ENCODE data around the gene RCAN1. TPM values are rescaled to one million over a fixed set of nuclear protein-coding genes. Genes with fewer than 3 reads are reported as not detected.

Gene RCAN1
- total and polyA plus RNA-seq, 4 donors: 26.7 to 67.9 (median 46.7) TPM

- TF ChIP-seq RAD21 (IDR thresholded peaks at IDR 0.05): no peak
- TF ChIP-seq HNF4A (conservative IDR thresholded peaks at IDR 0.05): no peak
- TF ChIP-seq, protein P1, sequence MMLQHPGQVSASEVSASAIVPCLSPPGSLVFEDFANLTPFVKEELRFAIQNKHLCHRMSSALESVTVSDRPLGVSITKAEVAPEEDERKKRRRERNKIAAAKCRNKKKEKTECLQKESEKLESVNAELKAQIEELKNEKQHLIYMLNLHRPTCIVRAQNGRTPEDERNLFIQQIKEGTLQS (IDR thresholded peaks at IDR 0.05): no peak
- TF ChIP-seq SP1 (IDR thresholded peaks at IDR 0.05): no peak
- no peak for TF ChIP-seq TAF1 (conservative IDR thresholded peaks at IDR 0.05)
- TF ChIP-seq FOXA2 (IDR thresholded peaks at IDR 0.05): no peak
- DNase-seq (ENCODE audit: low spot score): no peak
- Histone ChIP-seq H3K9me3 (ENCODE audit: control insufficient read depth in 4 of 4, low read length in 3 of 4) (no peaks in the 10 kb centered on the region), H3K4me3 (ENCODE audit: low read depth in 1 of 3, low read length in 3 of 3) (no peak overlapping the region), H3K4me1 (ENCODE audit: control insufficient read depth in 4 of 4, insufficient read depth in 4 of 4, low read length in 3 of 4) (no peaks in the 10 kb centered on the region), H3K9ac (ENCODE audit: low read depth in 1 of 2, low read length in 2 of 2) (no peak overlapping the region), H3K36me3 (ENCODE audit: control insufficient read depth in 4 of 4, insufficient read depth in 3 of 4, low read depth in 1 of 4, low read length in 3 of 4) (no peaks in the 10 kb centered on the region), H3K27ac (ENCODE audit: low read depth in 1 of 2, low read length in 2 of 2) (no peak overlapping the region), H3K27me3 (ENCODE audit: control insufficient read depth in 4 of 4, insufficient read depth in 4 of 4, low read length in 3 of 4) (peaks cover 0 to 4% (median 0%) of the 10 kb centered on the region in 4 donors)
- 88% methylated on average over 3 of the region's 3 CpGs for WGBS
These were observed 34.5 kb upstream of the RCAN1 start for GRCh38 chr21:34649400-34649799.

- TF ChIP-seq JUND (IDR thresholded peaks at IDR 0.05) (no peak), RAD21 (IDR thresholded peaks at IDR 0.05) (no peak), TAF1 (conservative IDR thresholded peaks at IDR 0.05) (no peak), CTCF (IDR thresholded peaks at IDR 0.05; ENCODE audit: low read depth, low read length, missing input control) (no peak), FOXA1 (IDR thresholded peaks at IDR 0.05) (no peak), HNF4A (conservative IDR thresholded peaks at IDR 0.05) (no peak), EGR1 (IDR thresholded peaks at IDR 0.05; ENCODE audit: low read depth in 2 of 2) (no peak), HNF4G (IDR thresholded peaks at IDR 0.05) (no peak), FOXA2 (IDR thresholded peaks at IDR 0.05) (no peak)
- TF ChIP-seq, protein P2, sequence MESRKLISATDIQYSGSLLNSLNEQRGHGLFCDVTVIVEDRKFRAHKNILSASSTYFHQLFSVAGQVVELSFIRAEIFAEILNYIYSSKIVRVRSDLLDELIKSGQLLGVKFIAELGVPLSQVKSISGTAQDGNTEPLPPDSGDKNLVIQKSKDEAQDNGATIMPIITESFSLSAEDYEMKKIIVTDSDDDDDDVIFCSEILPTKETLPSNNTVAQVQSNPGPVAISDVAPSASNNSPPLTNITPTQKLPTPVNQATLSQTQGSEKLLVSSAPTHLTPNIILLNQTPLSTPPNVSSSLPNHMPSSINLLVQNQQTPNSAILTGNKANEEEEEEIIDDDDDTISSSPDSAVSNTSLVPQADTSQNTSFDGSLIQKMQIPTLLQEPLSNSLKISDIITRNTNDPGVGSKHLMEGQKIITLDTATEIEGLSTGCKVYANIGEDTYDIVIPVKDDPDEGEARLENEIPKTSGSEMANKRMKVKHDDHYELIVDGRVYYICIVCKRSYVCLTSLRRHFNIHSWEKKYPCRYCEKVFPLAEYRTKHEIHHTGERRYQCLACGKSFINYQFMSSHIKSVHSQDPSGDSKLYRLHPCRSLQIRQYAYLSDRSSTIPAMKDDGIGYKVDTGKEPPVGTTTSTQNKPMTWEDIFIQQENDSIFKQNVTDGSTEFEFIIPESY (IDR thresholded peaks at IDR 0.05): no peak
- H3K4me3 ChIP-seq (ENCODE audit: low read depth in 1 of 3, low read length in 3 of 3): no peak overlapping the region
- no peak for DNase-seq (ENCODE audit: low spot score)
- H3K27me3 ChIP-seq (ENCODE audit: control insufficient read depth in 4 of 4, insufficient read depth in 4 of 4, low read length in 3 of 4): peaks cover 0 to 4% (median 0%) of the 10 kb centered on the region in 4 donors
- no peak overlapping the region for H3K9ac ChIP-seq (ENCODE audit: low read depth in 1 of 2, low read length in 2 of 2)
- H3K9me3 ChIP-seq (ENCODE audit: control insufficient read depth in 4 of 4, low read length in 3 of 4): no peaks in the 10 kb centered on the region
- no peaks in the 10 kb centered on the region for H3K4me1 ChIP-seq (ENCODE audit: control insufficient read depth in 4 of 4, insufficient read depth in 4 of 4, low read length in 3 of 4)
- no peaks in the 10 kb centered on the region for H3K36me3 ChIP-seq (ENCODE audit: control insufficient read depth in 4 of 4, insufficient read depth in 3 of 4, low read depth in 1 of 4, low read length in 3 of 4)
- 40% methylated on average over 6 of the region's 6 CpGs for WGBS
- no peak overlapping the region for H3K27ac ChIP-seq (ENCODE audit: low read depth in 1 of 2, low read length in 2 of 2)
These were observed 33.9 kb upstream of the RCAN1 start for GRCh38 chr21:34648739-34649297.

- TF ChIP-seq MAX (IDR thresholded peaks at IDR 0.05): no peak
- TF ChIP-seq HNF4G (IDR thresholded peaks at IDR 0.05): no peak
- TF ChIP-seq NR2F2 (IDR thresholded peaks at IDR 0.05): no peak
- TF ChIP-seq, protein P1 (IDR thresholded peaks at IDR 0.05): no peak
- no peak for TF ChIP-seq EGR1 (IDR thresholded peaks at IDR 0.05; ENCODE audit: low read depth in 2 of 2)
- TF ChIP-seq RXRA (IDR thresholded peaks at IDR 0.05): no peak
- Histone ChIP-seq H3K4me1 (ENCODE audit: control insufficient read depth in 4 of 4, insufficient read depth in 4 of 4, low read length in 3 of 4) (no peaks in the 10 kb centered on the region), H3K4me3 (ENCODE audit: low read depth in 1 of 3, low read length in 3 of 3) (no peak overlapping the region), H3K36me3 (ENCODE audit: control insufficient read depth in 4 of 4, insufficient read depth in 3 of 4, low read depth in 1 of 4, low read length in 3 of 4) (no peaks in the 10 kb centered on the region), H3K27me3 (ENCODE audit: control insufficient read depth in 4 of 4, insufficient read depth in 4 of 4, low read length in 3 of 4) (peaks cover 0 to under 1% (median 0%) of the 10 kb centered on the region in 4 donors), H3K9me3 (ENCODE audit: control insufficient read depth in 4 of 4, low read length in 3 of 4) (no peaks in the 10 kb centered on the region), H3K9ac (ENCODE audit: low read depth in 1 of 2, low read length in 2 of 2) (no peak overlapping the region), H3K27ac (ENCODE audit: low read depth in 1 of 2, low read length in 2 of 2) (no peak overlapping the region)
- 59% methylated on average over 6 of the region's 6 CpGs for WGBS
- DNase-seq (ENCODE audit: low spot score): no peak
These were observed 32.6 kb upstream of the RCAN1 start for GRCh38 chr21:34647555-34647954.

Data from liver (tissue), 9 donors.